PC-3 (cell line): ENCODE measurements around the gene ZNF614.
"Not testable (repeated sequence)": the region's sequence is repeated elsewhere in the genome, so short reads cannot be mapped to it uniquely, and the experiment has no call there.

Source experiments
- CTCF ChIP-seq: fragments of 300-600 bp; sonication (generic); conservative IDR thresholded peaks from 2 replicates; pipeline ENCODE4 v1.5.1; 2017; ENCODE audit warnings: antibody characterized with exemption, low read depth, mild to moderate bottlenecking, low read length
- EZH2 ChIP-seq: fragments of 300-600 bp; sonication (generic); IDR thresholded peaks from one replicate; pipeline ENCODE4 v1.6.1; 2017; ENCODE audit warnings: antibody characterized with exemption, mild to moderate bottlenecking, low read length; ENCODE audit not compliant: unreplicated experiment
- EZH2phosphoT487 ChIP-seq: fragments of 300-600 bp; sonication (generic); IDR thresholded peaks from 2 replicates; pipeline ENCODE4 v1.6.1; 2018; ENCODE audit warnings: mild to moderate bottlenecking, antibody characterized with exemption, low read length, borderline replicate concordance

- TF ChIP-seq CTCF, EZH2, EZH2phosphoT487: not testable (repeated sequence)
These were observed 1.8 kb downstream of the ZNF614 start for GRCh38 chr19:52026255-52026990.
